PC-9 (cell line): Measurements from ENCODE around the gene NOM1.

Experiments
- CTCF ChIP-seq: fragments of 200-600 bp; sonication (generic); conservative IDR thresholded peaks from 2 replicates; pipeline ENCODE4 v1.6.1; 2017; ENCODE audit warnings: mixed run types, antibody characterized with exemption, mild to moderate bottlenecking, moderate library complexity
- EZH2 ChIP-seq: fragments of 200-600 bp; sonication (generic); IDR thresholded peaks from 2 replicates; pipeline ENCODE4 v1.8.0; 2017; ENCODE audit warnings: antibody characterized with exemption, low read depth

GRCh38 chr7:157000741-157001653, 51.5 kb downstream of the NOM1 start:
- TF ChIP-seq CTCF = no peak
- no peak for TF ChIP-seq EZH2
